Renal cortical epithelial cell (primary cell): Measurements from ENCODE around the gene PMM2. TPM values are rescaled to one million over a fixed set of nuclear protein-coding genes. Genes with fewer than 3 reads are reported as not detected.

Experiments
- DNase-seq: peaks from one replicate; pipeline ENCODE4 v3.0.0-alpha.2; 2011; ENCODE audit warnings: low read depth
- total RNA-seq: library from RNA; depleted of rRNA; stranded (reverse); fragments of >200 nt; gene quantifications from 2 replicates; pipeline ENCODE4 v1.2.3, GENCODE V29; 2014

The PMM2 gene
- total RNA-seq, 1 donor from 2014 or later, result 41.1 TPM

DNA sequence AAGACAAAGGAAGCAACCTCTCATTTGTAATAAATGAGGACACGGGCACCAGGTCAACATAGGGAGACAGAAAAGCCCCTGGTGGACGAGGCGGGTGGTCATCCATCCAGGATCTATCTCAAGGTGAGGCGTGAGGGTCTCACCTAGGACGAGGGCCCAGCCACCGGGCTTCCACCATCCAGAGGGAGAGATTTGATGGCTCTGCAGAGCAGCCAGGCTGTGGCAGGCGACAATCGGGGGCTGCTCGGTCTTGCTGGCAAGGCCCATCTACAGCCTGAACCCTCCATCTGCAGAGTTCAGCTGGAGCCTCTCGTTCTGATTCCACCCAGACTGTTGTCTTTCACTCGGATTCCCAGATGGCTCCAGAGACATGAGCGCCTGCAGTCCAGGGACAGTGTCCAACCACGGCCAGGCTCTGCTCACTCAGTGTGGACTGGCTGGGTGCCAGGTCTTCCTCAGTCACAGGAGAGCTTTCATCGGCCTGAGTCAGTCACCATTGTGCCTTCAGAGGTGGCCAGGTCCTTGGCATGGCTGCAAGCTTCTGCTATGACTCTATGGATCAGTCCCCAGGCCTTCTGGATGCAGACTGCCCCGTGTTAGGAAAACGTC, 90.4 kb downstream of the PMM2 start:
- no peak for DNase-seq

DNA sequence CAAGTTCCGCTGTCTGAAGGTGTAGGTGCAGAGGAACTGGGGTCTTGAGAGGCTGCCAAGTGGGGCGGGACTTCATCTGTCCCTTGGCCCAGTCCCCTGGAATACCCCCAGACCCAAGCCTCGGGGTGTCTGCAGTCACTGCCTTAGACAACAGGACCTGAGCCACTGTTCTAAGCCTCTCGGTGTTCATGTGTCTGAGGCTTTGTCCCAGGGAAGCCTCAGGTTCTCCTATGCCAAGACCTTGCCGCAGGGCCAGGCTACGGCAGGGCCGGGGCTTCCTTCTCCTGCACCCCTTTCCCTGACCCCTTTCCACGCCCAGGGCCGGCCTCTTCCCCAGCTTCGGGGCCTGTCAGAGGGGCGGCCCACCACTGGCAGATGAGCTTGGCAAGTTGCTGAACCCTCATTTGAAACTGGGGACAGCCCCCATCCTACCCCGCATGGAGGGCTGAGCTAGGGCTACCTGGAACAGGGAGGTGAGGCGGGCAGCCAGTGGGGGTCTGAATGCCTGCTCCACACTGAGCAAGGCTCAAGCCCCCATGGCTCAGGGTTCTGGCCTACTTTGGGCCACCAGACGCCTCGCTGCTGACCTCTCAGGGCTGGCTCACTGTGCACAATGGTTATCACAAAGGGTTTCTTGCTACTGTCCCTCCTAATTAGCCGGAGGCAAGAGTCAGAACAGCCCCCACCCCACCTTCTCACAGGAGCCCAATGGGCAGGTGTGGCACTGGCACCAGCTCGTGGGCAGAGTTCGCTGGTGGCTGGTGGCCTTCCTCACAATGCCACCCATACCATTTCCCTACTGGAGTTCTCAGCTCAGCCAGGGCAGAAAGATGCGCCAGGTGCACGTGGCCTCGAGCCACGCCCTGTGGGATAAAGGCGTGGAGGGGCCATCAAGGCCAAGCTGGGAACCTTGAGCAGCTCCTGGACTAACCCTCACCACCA, 91.6 kb downstream of the PMM2 start:
- DNase-seq, result no peak

DNA sequence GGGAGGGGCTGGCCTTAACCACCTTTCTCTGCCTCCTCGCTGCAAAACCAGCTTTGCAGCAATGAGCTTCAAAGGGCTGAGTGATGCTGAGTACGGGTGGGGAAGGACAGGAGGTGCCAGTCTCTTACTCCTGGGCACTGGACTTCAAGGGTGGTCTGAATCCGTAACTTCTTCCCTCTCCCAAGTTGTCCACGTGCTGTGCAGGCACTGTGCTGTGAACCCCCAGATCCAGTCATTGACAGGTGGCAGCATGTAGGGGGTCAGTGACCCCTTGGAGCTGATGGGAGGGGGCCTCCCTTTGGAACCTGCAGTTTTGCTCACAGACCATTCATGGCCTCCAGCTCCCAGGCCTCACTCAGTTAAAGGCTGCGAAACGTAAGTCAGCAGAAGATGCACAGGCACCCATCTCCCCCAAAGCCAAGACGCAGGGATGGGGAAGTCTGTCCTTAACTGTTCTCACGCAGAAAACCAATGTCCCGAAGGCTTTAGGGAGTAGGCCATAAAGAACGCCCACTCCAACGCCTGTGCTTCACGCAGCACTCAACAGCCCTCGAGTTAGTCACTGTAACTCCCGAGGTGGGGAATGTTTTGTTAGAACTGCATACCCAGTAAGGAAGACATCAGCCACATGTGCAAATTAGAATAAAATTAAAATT, 92.4 kb downstream of the PMM2 start:
- no peak for DNase-seq

DNA sequence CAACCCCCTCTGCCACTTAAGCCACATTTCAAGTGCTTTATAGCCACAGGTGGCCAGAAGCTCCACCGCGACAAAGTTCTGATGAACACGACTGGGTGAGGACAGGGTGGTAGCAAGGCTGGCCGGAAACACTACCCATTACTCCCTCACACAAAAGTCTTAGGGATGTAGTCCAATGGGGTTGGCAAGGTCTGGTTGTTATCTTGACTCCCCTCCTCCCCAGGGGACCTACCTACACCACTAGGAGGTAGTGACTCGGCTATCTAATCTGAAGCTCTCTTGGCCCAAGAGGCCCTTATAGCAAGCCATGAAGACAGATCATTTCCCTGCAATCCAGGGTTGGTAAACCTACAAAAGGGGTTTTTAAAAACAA, 92.9 kb downstream of the PMM2 start:
- no peak for DNase-seq

DNA sequence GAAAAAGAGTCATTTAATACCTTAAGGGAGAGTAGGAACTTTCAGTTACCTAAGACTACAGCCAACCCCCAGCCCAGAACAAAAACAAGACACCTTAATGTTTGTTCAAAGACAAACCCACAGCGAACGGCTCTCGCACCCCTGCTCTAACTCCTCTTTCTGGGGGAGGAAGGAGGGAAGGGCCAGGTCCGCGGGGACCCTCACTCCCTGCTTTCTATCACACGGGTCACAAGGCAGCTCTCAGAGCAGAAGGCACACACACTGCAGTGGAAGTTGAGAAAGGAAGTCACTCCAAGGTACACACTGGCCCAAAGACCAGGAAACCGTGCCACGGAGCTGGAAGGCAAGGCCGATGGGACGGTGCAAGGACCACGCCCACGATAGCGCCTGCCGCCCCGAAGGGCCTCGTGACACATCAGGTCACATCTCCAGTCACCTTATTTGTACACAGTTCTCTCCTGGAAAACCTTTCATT, 94.5 kb downstream of the PMM2 start:
- no peak for DNase-seq

GRCh38 chr16:8893426-8893825, 95.8 kb downstream of the PMM2 start:
- DNase-seq, result no peak

- no peak for DNase-seq
Observed at GRCh38 chr16:8893976-8894690, 96.5 kb downstream of the PMM2 start.

GRCh38 chr16:8894736-8895334, 97.2 kb downstream of the PMM2 start:
- DNase-seq, result no peak

- DNase-seq, result no peak
Observed at GRCh38 chr16:8898660-8899318, 101.2 kb downstream of the PMM2 start.

Other genes starting within 250 kb of the PMM2 start
- not detected in 2 replicates for gene TMEM114, start 207.3 kb upstream of the PMM2 start, total RNA-seq
- gene METTL22, start 176.1 kb upstream of the PMM2 start, total RNA-seq, result 16.5 and 17.0 TPM in 2 replicates
- 3.8 and 5.9 TPM in 2 replicates for gene ABAT, start 123.2 kb upstream of the PMM2 start, total RNA-seq
- gene TMEM186, start 200 bp upstream of the PMM2 start, total RNA-seq, result 4.2 and 9.5 TPM in 2 replicates
- 125 and 303 TPM in 2 replicates for gene CARHSP1, start 71.2 kb downstream of the PMM2 start, total RNA-seq
- not detected in 2 replicates for gene LITAFD, start 84.5 kb downstream of the PMM2 start, total RNA-seq
- 34.6 and 70.4 TPM in 2 replicates for gene USP7, start 166.1 kb downstream of the PMM2 start, total RNA-seq